A673 (cell line): ENCODE measurements around the gene GADD45A. TPM values are rescaled to one million over a fixed set of nuclear protein-coding genes. Genes with fewer than 3 reads are reported as not detected.
"Not testable (repeated sequence)": the region's sequence is repeated elsewhere in the genome, so short reads cannot be mapped to it uniquely, and the experiment has no call there.

Experiments used
- BruUV-seq: library from RNA; stranded (reverse); fragments of 400-500 nt; replicated peaks from 2 replicates; lab custom pipeline; 2021; lab: Mats Ljungman, UMichigan
- CTCF ChIA-PET: fragments of 300-600 bp; sonication (Branson Sonifier 250); formaldehyde crosslinking; loops from one replicate; lab custom pipeline; 2022; ENCODE audit warnings: antibody characterized with exemption; lab: Charles Lee
- POLR2A ChIA-PET: fragments of 300-600 bp; sonication (Branson Sonifier 250); formaldehyde crosslinking; loops from one replicate; lab custom pipeline; 2022; ENCODE audit warnings: antibody characterized with exemption; ENCODE audit not compliant: low non-redundant PET; lab: Charles Lee
- DNase-seq: peaks from one replicate; pipeline ENCODE4 v3.0.0-alpha.2; 2015; ENCODE audit warnings: low spot score
- H3K27ac ChIP-seq: fragments of 200-600 bp; sonication (generic); 2 replicates; pipeline ENCODE4 v1.5.1; 2016; ENCODE audit warnings: mixed run types, low read depth, mild to moderate bottlenecking, mixed read lengths, antibody characterized with exemption, low read length; ENCODE audit not compliant: poor library complexity, severe bottlenecking
- H3K27me3 ChIP-seq: fragments of 200-600 bp; sonication (generic); replicated peaks from 2 replicates; pipeline ENCODE4 v1.6.1; 2017; ENCODE audit warnings: mixed run types, low read depth, mild to moderate bottlenecking, mixed read lengths, antibody characterized with exemption, low read length; ENCODE audit not compliant: insufficient read depth, poor library complexity
- H3K36me3 ChIP-seq: fragments of 200-600 bp; sonication (generic); 2 replicates; pipeline ENCODE4 v1.6.1; 2016; ENCODE audit warnings: mixed run types, mild to moderate bottlenecking, mixed read lengths, antibody characterized with exemption, low read length; ENCODE audit not compliant: insufficient read depth, poor library complexity, severe bottlenecking
- H3K4me1 ChIP-seq: fragments of 200-600 bp; sonication (generic); 2 replicates; pipeline ENCODE4 v1.6.1; 2017; ENCODE audit warnings: mixed run types, mild to moderate bottlenecking, mixed read lengths, antibody characterized with exemption, low read length; ENCODE audit not compliant: insufficient read depth, poor library complexity, severe bottlenecking
- H3K4me3 ChIP-seq: fragments of 200-600 bp; sonication (generic); 2 replicates; pipeline ENCODE4 v1.5.1; 2016; ENCODE audit warnings: low read depth, mixed run types, mild to moderate bottlenecking, mixed read lengths, low read length; ENCODE audit not compliant: poor library complexity, severe bottlenecking
- H3K9me3 ChIP-seq: fragments of 200-600 bp; sonication (generic); 2 replicates; pipeline ENCODE4 v1.6.1; 2016; ENCODE audit warnings: mixed run types, low read depth, mild to moderate bottlenecking, mixed read lengths, antibody characterized with exemption, low read length; ENCODE audit not compliant: poor library complexity, severe bottlenecking
- CTCF ChIP-seq: fragments of 300-800, 200-600 bp; sonication (generic); conservative IDR thresholded peaks from 2 replicates; pipeline ENCODE4 v1.5.1; 2017; ENCODE audit warnings: low read depth, mild to moderate bottlenecking, antibody characterized with exemption, low read length, moderate library complexity, mixed read lengths
- EZH2 ChIP-seq: fragments of 200-600 bp; sonication (generic); IDR thresholded peaks from 2 replicates; pipeline ENCODE4 v1.6.1; 2017; ENCODE audit warnings: borderline replicate concordance, low read depth, mild to moderate bottlenecking, mixed read lengths, antibody characterized with exemption, low read length; ENCODE audit not compliant: poor library complexity, severe bottlenecking
- intact Hi-C: fragments of 100-400 bp; cut with micrococcal nuclease; formaldehyde crosslinking; loops from one replicate; pipeline ENCODE4 v1.10.0; 2022; ENCODE audit not compliant: unreplicated experiment
- total RNA-seq: library from RNA; stranded (reverse); gene quantifications from 2 replicates; pipeline ENCODE4 v1.2.3, GENCODE V29; 2021

Gene GADD45A
- total RNA-seq, 1 experiment from 2014 or later = 39.7 TPM

GRCh38 chr1:67652800-67653199 lies 32.2 kb upstream of the GADD45A start:
- no peak for TF ChIP-seq EZH2
- no peak for TF ChIP-seq CTCF
- CTCF ChIA-PET = no interaction called here
- Histone ChIP-seq H3K27me3 (no peaks in the 10 kb centered on the region), H3K36me3 (no peaks in the 10 kb centered on the region), H3K4me1 (no peaks in the 10 kb centered on the region), H3K27ac (no peak overlapping the region), H3K9me3 (no peaks in the 10 kb centered on the region), H3K4me3 (no peak overlapping the region)
- intact Hi-C loops = no loop called here
- POLR2A ChIA-PET = no interaction called here
- no peak for DNase-seq
- BruUV-seq = no TSS peak

- TF ChIP-seq CTCF = no peak
- DNase-seq = no peak
- intact Hi-C loops = no loop called here
- no peak overlapping the region for H3K27ac ChIP-seq
- H3K4me1 ChIP-seq = no peaks in the 10 kb centered on the region
- BruUV-seq = no TSS peak
- H3K4me3 ChIP-seq = no peak overlapping the region
- CTCF ChIA-PET = no interaction called here
- no peaks in the 10 kb centered on the region for H3K27me3 ChIP-seq
- H3K36me3 ChIP-seq = no peaks in the 10 kb centered on the region
- H3K9me3 ChIP-seq = no peaks in the 10 kb centered on the region
- POLR2A ChIA-PET = no interaction called here
These were observed 31.7 kb upstream of the GADD45A start for GRCh38 chr1:67653304-67653703.

DNA sequence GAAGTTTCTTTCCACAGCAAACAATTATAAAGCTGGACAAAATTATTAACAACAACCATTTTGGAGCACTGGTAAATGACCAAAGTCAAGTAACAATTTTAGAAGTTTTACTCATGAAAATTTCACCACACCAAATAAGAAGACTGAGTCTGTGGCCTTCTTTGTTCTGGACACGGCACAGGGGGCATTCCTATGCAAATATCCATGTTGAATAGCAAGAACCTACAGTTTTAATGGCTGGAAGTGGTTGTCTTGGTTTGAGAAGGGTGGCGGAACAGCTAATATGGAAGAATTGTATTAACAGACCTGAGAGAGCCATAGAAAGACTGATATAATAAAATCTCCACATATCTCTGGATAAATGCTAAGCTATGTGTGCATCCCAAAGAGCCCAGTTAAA lies 29.4 kb upstream of the GADD45A start:
- H3K4me1 ChIP-seq = no peaks in the 10 kb centered on the region
- BruUV-seq = no TSS peak
- DNase-seq = no peak
- H3K4me3 ChIP-seq = no peak overlapping the region
- ChIA-PET POLR2A (no interaction called here), CTCF (no interaction called here)
- intact Hi-C loops = no loop called here
- no peaks in the 10 kb centered on the region for H3K27me3 ChIP-seq
- no peak overlapping the region for H3K27ac ChIP-seq
- H3K9me3 ChIP-seq = no peaks in the 10 kb centered on the region
- no peaks in the 10 kb centered on the region for H3K36me3 ChIP-seq
- TF ChIP-seq CTCF = no peak
- TF ChIP-seq EZH2 = no peak

GRCh38 chr1:67657152-67657551 lies 27.8 kb upstream of the GADD45A start:
- H3K9me3 ChIP-seq = not testable (repeated sequence)

More at GRCh38 chr1:67657152-67657551, 27.8 kb upstream of the GADD45A start:
- CTCF ChIA-PET, POLR2A ChIA-PET, H3K4me1 ChIP-seq, H3K36me3 ChIP-seq, H3K27ac ChIP-seq, BruUV-seq, intact Hi-C loops, DNase-seq, H3K27me3 ChIP-seq, H3K4me3 ChIP-seq: not testable (repeated sequence)
